ENCODE results near the gene TUT4. TPM values are rescaled to one million over a fixed set of nuclear protein-coding genes. Genes with fewer than 3 reads are reported as not detected.

Gene TUT4
- total RNA-seq, 1 donor from 2014 or later, result 36.2 TPM

- H3K27ac ChIP-seq, result peak overlapping the region in 1 of 2 donors; percentile 96
- no peak for DNase-seq (ENCODE audit: low spot score in 2 of 2)
- peaks cover 10 to 15% of the 10 kb centered on the region in 2 donors for H3K4me1 ChIP-seq
- intact Hi-C loops (cut with DNase I), result loop anchor here (1.0 to 10.0 kb wide), 6 partner anchors 37 to 521 kb away; partner anchors contain the start of genes BTF3L4, CC2D1B, COA7 and ECHDC2
- TF ChIP-seq CTCF (IDR thresholded peaks at IDR 0.05), result no peak
- H3K36me3 ChIP-seq, result peaks cover 9 to 18% of the 10 kb centered on the region in 2 donors
- H3K27me3 ChIP-seq, result no peaks in the 10 kb centered on the region
- peak overlapping the region; percentile 87 to 91 for H3K4me3 ChIP-seq
- no peaks in the 10 kb centered on the region for H3K9me3 ChIP-seq
Measured at GRCh38 chr1:52403566-52404115, 149.3 kb downstream of the TUT4 start.

- no peak for TF ChIP-seq CTCF (IDR thresholded peaks at IDR 0.05)
- Histone ChIP-seq H3K4me1 (peaks cover 10 to 15% of the 10 kb centered on the region in 2 donors), H3K27me3 (no peaks in the 10 kb centered on the region), H3K36me3 (peaks cover 3 to 10% of the 10 kb centered on the region in 2 donors), H3K9me3 (no peaks in the 10 kb centered on the region), H3K27ac (no peak overlapping the region), H3K4me3 (no peak overlapping the region)
- DNase-seq (ENCODE audit: low spot score in 2 of 2), result no peak
- intact Hi-C loops (cut with DNase I), result loop anchor here (5.0 to 10.0 kb wide), 4 partner anchors 258 to 522 kb away; partner anchors contain the start of genes BTF3L4, COA7, ECHDC2 and SCP2
Measured at GRCh38 chr1:52402860-52403240, 150.0 kb downstream of the TUT4 start.

GRCh38 chr1:52400131-52400530 is 152.8 kb downstream of the TUT4 start:
- H3K36me3 ChIP-seq, result no peaks in the 10 kb centered on the region
- no peak overlapping the region for H3K4me3 ChIP-seq
- no peak for TF ChIP-seq CTCF (IDR thresholded peaks at IDR 0.05)
- DNase-seq (ENCODE audit: low spot score in 2 of 2), result no peak
- intact Hi-C loops (cut with DNase I), result loop anchor here (5.0 to 10.0 kb wide), 4 partner anchors 255 to 525 kb away; partner anchors contain the start of genes BTF3L4, COA7, ECHDC2 and SCP2
- peaks cover 3 to 6% of the 10 kb centered on the region in 2 donors for H3K4me1 ChIP-seq
- no peak overlapping the region for H3K27ac ChIP-seq
- H3K9me3 ChIP-seq, result no peaks in the 10 kb centered on the region
- no peaks in the 10 kb centered on the region for H3K27me3 ChIP-seq

- no peak overlapping the region for H3K27ac ChIP-seq
- no peaks in the 10 kb centered on the region for H3K9me3 ChIP-seq
- intact Hi-C loops (cut with DNase I), result loop anchor here (5.0 to 10.0 kb wide), 4 partner anchors 255 to 525 kb away; partner anchors contain the start of genes BTF3L4, COA7, ECHDC2 and SCP2
- H3K27me3 ChIP-seq, result no peaks in the 10 kb centered on the region
- no peak for TF ChIP-seq CTCF (IDR thresholded peaks at IDR 0.05)
- peaks cover 3 to 4% of the 10 kb centered on the region in 2 donors for H3K4me1 ChIP-seq
- DNase-seq (ENCODE audit: low spot score in 2 of 2), result no peak
- H3K4me3 ChIP-seq, result no peak overlapping the region
- no peaks in the 10 kb centered on the region for H3K36me3 ChIP-seq
Measured at GRCh38 chr1:52399629-52400028, 153.3 kb downstream of the TUT4 start.

GRCh38 chr1:52393174-52393573 is 159.7 kb downstream of the TUT4 start:
- intact Hi-C loops (cut with DNase I), result no loop called here
- no peak for TF ChIP-seq CTCF (IDR thresholded peaks at IDR 0.05)

More at GRCh38 chr1:52393174-52393573, 159.7 kb downstream of the TUT4 start:
- no peak for DNase-seq (ENCODE audit: low spot score in 2 of 2)
- no peaks in the 10 kb centered on the region for H3K27me3 ChIP-seq
- H3K9me3 ChIP-seq, result no peaks in the 10 kb centered on the region
- no peak overlapping the region for H3K4me3 ChIP-seq
- H3K4me1 ChIP-seq, result no peaks in the 10 kb centered on the region
- no peaks in the 10 kb centered on the region for H3K36me3 ChIP-seq
- H3K27ac ChIP-seq, result no peak overlapping the region

Measured in ascending aorta (tissue), 2 donors.